Mammary microvascular endothelial cell (primary cell): ENCODE measurements around the gene SPRTN. TPM values are rescaled to one million over a fixed set of nuclear protein-coding genes. Genes with fewer than 3 reads are reported as not detected.

Source experiments
- total RNA-seq: library from RNA; depleted of rRNA; stranded (reverse); fragments of >200 nt; gene quantifications from 2 replicates; pipeline ENCODE4 v1.2.3, GENCODE V29; 2015

SPRTN gene
- 13.5 and 17.1 TPM in 2 replicates for total RNA-seq

GRCh38 chr1:231338270-231339128, at the start of gene SPRTN:
Gene SPRTN, plus strand, starts transcription at chr1:231338293. Its CDS starts 91 bp downstream, at chr1:231338384.

DNA sequence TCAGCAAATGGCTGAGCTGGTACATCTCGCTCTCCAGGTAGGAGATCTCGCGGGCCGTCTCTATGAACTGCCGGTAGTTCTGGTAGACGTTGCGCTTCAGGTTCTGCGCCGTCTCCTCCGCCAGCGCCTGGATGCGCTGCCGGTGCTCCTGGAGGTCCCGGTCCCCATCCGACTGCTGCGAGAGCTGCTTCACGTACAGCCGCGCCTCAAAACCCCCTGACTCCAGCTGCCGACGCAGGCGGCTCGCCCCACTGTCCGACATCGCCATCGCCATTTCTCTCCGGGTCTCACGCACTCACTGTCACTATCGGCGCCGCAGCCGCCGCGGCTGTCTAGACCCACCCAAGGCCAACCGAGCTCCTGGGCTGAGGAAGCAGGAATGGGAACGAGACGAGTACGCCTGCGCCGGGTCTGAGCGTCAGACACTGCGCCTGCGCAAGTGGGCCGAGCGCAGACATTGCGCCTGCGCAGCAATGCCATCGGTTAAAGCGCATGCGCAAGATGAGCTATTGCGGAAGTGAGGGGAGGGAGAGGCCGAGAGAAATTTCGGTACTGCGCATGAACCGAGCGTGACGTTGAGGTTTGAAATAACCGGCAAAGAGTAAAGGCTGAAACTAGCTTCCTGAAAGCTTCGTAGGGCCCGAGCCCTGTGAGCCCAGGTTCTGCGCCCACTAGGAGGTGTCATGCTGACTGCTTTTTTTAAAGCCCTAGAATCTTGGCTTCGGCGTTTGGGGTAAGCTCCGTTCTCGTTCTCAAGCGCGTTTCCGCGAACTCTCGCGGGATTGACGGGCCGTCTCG, 422 bp upstream of the SPRTN start, which contains the start of gene EXOC8:
Gene EXOC8, minus strand, starts transcription at position 381 of the 798 bp plus-strand sequence. Its CDS starts 107 bp downstream, at position 274.

Other genes starting within 250 kb of the SPRTN start
- not detected in 2 replicates for gene TRIM67, start 176.2 kb upstream of the SPRTN start, total RNA-seq
- 45.0 and 59.6 TPM in 2 replicates for gene GNPAT, start 97.1 kb upstream of the SPRTN start, total RNA-seq
- gene EXOC8, start 441 bp upstream of the SPRTN start, total RNA-seq, result 10.8 and 11.0 TPM in 2 replicates
- 47.1 and 53.6 TPM in 2 replicates for gene EGLN1, start 84.0 kb downstream of the SPRTN start, total RNA-seq
- 23.4 and 26.4 TPM in 2 replicates for gene TSNAX, start 190.4 kb downstream of the SPRTN start, total RNA-seq